B cell (primary cell): ENCODE measurements around the gene TRABD2A. TPM values are rescaled to one million over a fixed set of nuclear protein-coding genes. Genes with fewer than 3 reads are reported as not detected.

Source experiments
- ATAC-seq: fragments of 200-7000 bp; cut with Tn5 transposase; one replicate; pipeline ENCODE4 v1.10.0; 2021; ENCODE audit warnings: low read depth, mild to moderate bottlenecking, moderate number of reproducible peaks, moderate library complexity
- CTCF ChIA-PET: fragments of 350-600 bp; sonication (Branson Sonifier 250); formaldehyde crosslinking; loops from one replicate; lab custom pipeline; 2021; ENCODE audit warnings: antibody characterized with exemption, inconsistent platforms; lab: Charles Lee
- POLR2A ChIA-PET: fragments of 350-600 bp; sonication (Branson Sonifier 250); formaldehyde crosslinking; loops from one replicate; lab custom pipeline; 2021; ENCODE audit warnings: antibody characterized with exemption; lab: Charles Lee
- DNase-seq: peaks from one replicate; pipeline ENCODE4 v3.0.0; 2013
- H2AFZ ChIP-seq: 2 replicates; pipeline ENCODE4 v1.6.1; 2012; ENCODE audit warnings: mild to moderate bottlenecking, low read depth, low read length; ENCODE audit not compliant: insufficient read depth, poor library complexity, severe bottlenecking
- H3K27ac ChIP-seq, 2 donors: 1 replicate in 1 of 2; 2 replicates in 1 of 2; pipeline ENCODE4 v1.5.1; 2012 to 2013; ENCODE audit warnings: low read length in 2 of 2, mild to moderate bottlenecking in 2 of 2, moderate library complexity in 1 of 2
- H3K27me3 ChIP-seq, 4 experiments: fragments of 200-600 bp in 1 of 4; sonication (generic) in 1 of 4; replicated peaks in 1 of 4; 1 replicate in 2 of 4; 2 replicates in 2 of 4; pipeline versions ENCODE4 v1.6.1 to v1.7.0; 2013 to 2016; ENCODE audit warnings: low read length in 3 of 4, mild to moderate bottlenecking in 2 of 4, mixed read lengths in 1 of 4, moderate library complexity in 1 of 4; ENCODE audit not compliant: insufficient read depth in 4 of 4, control insufficient read depth in 3 of 4; ENCODE audit errors: control extremely low read depth in 1 of 4
- H3K36me3 ChIP-seq, 2 experiments: replicated peaks in 1 of 2; 1 replicate in 1 of 2; 2 replicates in 1 of 2; pipeline versions ENCODE4 v1.6.1 to v1.7.1; 2013; ENCODE audit warnings: low read length in 1 of 2; ENCODE audit not compliant: insufficient read depth in 2 of 2, control insufficient read depth in 1 of 2; ENCODE audit errors: control extremely low read depth in 1 of 2, extremely low read depth in 1 of 2
- H3K4me1 ChIP-seq, 2 donors: fragments of 200-600 bp in 1 of 2; sonication (generic) in 1 of 2; 1 replicate in 1 of 2; 2 replicates in 1 of 2; pipeline versions ENCODE4 v1.5.1 to v1.6.1; 2013 to 2017; ENCODE audit warnings: low read length in 2 of 2; ENCODE audit not compliant: control insufficient read depth in 2 of 2, insufficient read depth in 2 of 2
- H3K4me2 ChIP-seq: replicated peaks from 2 replicates; pipeline ENCODE3; 2012; ENCODE audit warnings: mild to moderate bottlenecking, low read depth, low read length; ENCODE audit not compliant: poor library complexity, severe bottlenecking
- H3K4me3 ChIP-seq, 5 experiments: fragments of 200-600 bp in 1 of 5; sonication (generic) in 1 of 5; 1 replicate in 3 of 5; 2 replicates in 2 of 5; pipeline versions ENCODE4 v1.5.1 to v1.7.0; 2011 to 2016; ENCODE audit warnings: low read length in 4 of 5, mild to moderate bottlenecking in 4 of 5, low read depth in 2 of 5, control low read depth in 1 of 5, moderate library complexity in 1 of 5; ENCODE audit not compliant: insufficient read depth in 1 of 5; ENCODE audit errors: control extremely low read depth in 1 of 5, extremely low read depth in 1 of 5
- H3K79me2 ChIP-seq: fragments of 200-600 bp; sonication (generic); one replicate; pipeline ENCODE4 v1.6.0; 2016; ENCODE audit warnings: low read length; ENCODE audit not compliant: control insufficient read depth, insufficient read depth
- H3K9ac ChIP-seq: fragments of 200-600 bp; sonication (generic); 2 replicates; pipeline ENCODE4 v1.6.1; 2017; ENCODE audit warnings: mild to moderate bottlenecking, low read length, moderate library complexity
- H3K9me3 ChIP-seq, 3 donors: one replicate each; pipeline versions ENCODE4 v1.6.1 to v1.7.1; 2013; ENCODE audit warnings: low read length in 2 of 3; ENCODE audit not compliant: control insufficient read depth in 2 of 3, insufficient read depth in 1 of 3; ENCODE audit errors: control extremely low read depth in 1 of 3
- H4K20me1 ChIP-seq: 2 replicates; pipeline ENCODE4 v1.6.0; 2012; ENCODE audit warnings: mild to moderate bottlenecking, low read length; ENCODE audit not compliant: insufficient read depth, control insufficient read depth, poor library complexity, severe bottlenecking
- H3K27ac Mint-ChIP-seq: one replicate; pipeline ENCODE4 v1.8.0; 2021; ENCODE audit warnings: mixed read lengths
- H3K27me3 Mint-ChIP-seq: one replicate; pipeline ENCODE4 v1.8.0; 2021; ENCODE audit warnings: mixed read lengths
- H3K4me1 Mint-ChIP-seq: one replicate; pipeline ENCODE4 v1.8.0; 2021; ENCODE audit warnings: mixed read lengths
- H3K4me3 Mint-ChIP-seq: one replicate; pipeline ENCODE4 v1.8.0; 2021; ENCODE audit warnings: mixed read lengths
- H3K9me3 Mint-ChIP-seq: one replicate; pipeline ENCODE4 v1.8.0; 2022; ENCODE audit warnings: mixed read lengths; ENCODE audit not compliant: insufficient read depth
- EZH2 ChIP-seq: IDR thresholded peaks from 2 replicates; pipeline ENCODE4 v1.6.1; 2012; ENCODE audit warnings: borderline replicate concordance, low read depth, mild to moderate bottlenecking, moderate library complexity, low read length; ENCODE audit not compliant: insufficient read depth, poor library complexity, severe bottlenecking
- WGBS: methylation state at CpG from one replicate; pipeline ENCODE4 v1.1.5; 2013; ENCODE audit warnings: missing lambda C conversion rate; ENCODE audit not compliant: insufficient coverage; 5-methylcytosine and 5-hydroxymethylcytosine counted together
- intact Hi-C: fragments of 100-400 bp; cut with micrococcal nuclease; formaldehyde crosslinking; loops from one replicate; pipeline ENCODE4 v1.10.0; 2022
- polyA plus RNA-seq: library from polyadenylated mRNA; depleted of rRNA; stranded (reverse); fragments of >200 nt; gene quantifications from 2 replicates; pipeline ENCODE4 v1.2.3, GENCODE V29; 2012
- total RNA-seq, 2 donors: library from RNA; stranded (reverse); fragments of 120-200 nt in 1 of 2; gene quantifications; 1 replicate in 1 of 2; 2 replicates in 1 of 2; pipeline versions ENCODE4 v1.2.3 to v1.2.4, GENCODE V29; 2013 to 2022
- TF ChIP-seq, protein P1 (sequence below): fragments of 200-600 bp; IDR thresholded peaks from one replicate; pipeline ENCODE4 v1.8.0; 2022; ENCODE audit warnings: antibody characterized with exemption, mild to moderate bottlenecking

Gene TRABD2A
- total and polyA plus RNA-seq, 2 donors (not counting 1 experiment from before 2014, with no cell fraction given), result 10.1 to 11.3 TPM

DNA sequence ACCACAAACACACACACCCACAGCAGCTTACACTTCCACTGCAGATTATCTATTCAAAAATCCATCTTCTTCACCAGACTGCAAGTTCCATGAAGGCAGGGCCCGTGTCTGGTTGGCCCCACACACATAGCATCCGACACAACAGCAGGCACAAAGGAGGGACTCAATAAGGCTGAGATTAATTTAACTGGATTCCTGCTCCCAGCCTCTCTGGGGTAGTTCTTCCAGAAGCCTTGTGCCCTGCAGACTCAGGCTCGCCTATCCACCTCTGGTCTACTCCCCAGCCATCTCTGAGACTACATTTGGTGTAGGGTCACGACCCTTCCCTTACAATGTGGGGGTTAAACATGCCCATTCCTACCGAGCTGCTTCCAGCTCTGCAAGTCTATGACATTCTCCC, 57.7 kb downstream of the TRABD2A start:
- Histone ChIP-seq H4K20me1 (no peaks in the 10 kb centered on the region), H3K4me2 (no peak overlapping the region), H3K4me1 (no peaks in the 10 kb centered on the region), H3K4me3 (no peak overlapping the region), H3K27me3 (no peaks in the 10 kb centered on the region), H3K36me3 (no peaks in the 10 kb centered on the region), H3K9me3 (no peaks in the 10 kb centered on the region), H3K27ac (no peak overlapping the region), H3K9ac (no peak overlapping the region), H3K79me2 (no peaks in the 10 kb centered on the region), H2AFZ (no peak overlapping the region)
- DNase-seq (no peak), ATAC-seq (no peak)
- 95% methylated on average over 3 of the region's 5 CpGs for WGBS
- H3K27ac Mint-ChIP-seq, result no peak overlapping the region
- H3K27me3 Mint-ChIP-seq, result no peaks in the 10 kb centered on the region
- ChIA-PET CTCF (no interaction called here), POLR2A (no interaction called here)
- H3K4me3 Mint-ChIP-seq, result no peak overlapping the region
- H3K9me3 Mint-ChIP-seq, result no peaks in the 10 kb centered on the region
- intact Hi-C loops, result no loop called here
- no peak for TF ChIP-seq EZH2
- H3K4me1 Mint-ChIP-seq, result peaks cover 3% of the 10 kb centered on the region

DNA sequence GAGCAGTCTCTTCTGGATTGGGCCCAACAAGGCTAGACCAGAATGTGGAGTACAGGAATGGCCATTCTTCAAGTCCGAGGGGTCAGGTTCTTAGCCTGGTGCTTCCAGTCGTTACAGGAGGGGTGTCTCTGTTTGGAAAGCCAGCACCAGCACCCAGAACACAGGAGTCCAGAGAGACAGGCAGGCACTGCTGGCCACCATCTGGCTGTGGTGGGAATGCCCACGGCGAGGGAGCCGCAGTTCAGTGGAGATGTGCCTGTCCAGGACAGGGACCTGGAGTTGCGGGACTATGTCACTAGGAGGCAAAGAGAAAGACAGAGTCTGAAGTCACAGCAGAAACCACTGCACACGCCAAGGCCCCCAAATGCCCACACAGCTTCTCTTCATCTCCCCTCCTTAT, 59.1 kb downstream of the TRABD2A start:
- Mint-ChIP-seq H3K9me3 (no peaks in the 10 kb centered on the region), H3K27ac (no peak overlapping the region), H3K4me3 (no peak overlapping the region), H3K4me1 (peaks cover 15% of the 10 kb centered on the region), H3K27me3 (no peaks in the 10 kb centered on the region)
- no peak for DNase-seq
- Histone ChIP-seq H3K4me3 (no peak overlapping the region), H3K79me2 (no peaks in the 10 kb centered on the region), H3K9me3 (no peaks in the 10 kb centered on the region), H3K4me2 (no peak overlapping the region), H4K20me1 (no peaks in the 10 kb centered on the region), H3K27me3 (no peaks in the 10 kb centered on the region), H3K36me3 (no peaks in the 10 kb centered on the region), H3K4me1 (peaks cover 7 to 14% of the 10 kb centered on the region in 2 donors), H3K27ac (no peak overlapping the region), H3K9ac (no peak overlapping the region), H2AFZ (no peak overlapping the region)
- CTCF ChIA-PET, result no interaction called here
- no peak for ATAC-seq
- TF ChIP-seq, protein P1, sequence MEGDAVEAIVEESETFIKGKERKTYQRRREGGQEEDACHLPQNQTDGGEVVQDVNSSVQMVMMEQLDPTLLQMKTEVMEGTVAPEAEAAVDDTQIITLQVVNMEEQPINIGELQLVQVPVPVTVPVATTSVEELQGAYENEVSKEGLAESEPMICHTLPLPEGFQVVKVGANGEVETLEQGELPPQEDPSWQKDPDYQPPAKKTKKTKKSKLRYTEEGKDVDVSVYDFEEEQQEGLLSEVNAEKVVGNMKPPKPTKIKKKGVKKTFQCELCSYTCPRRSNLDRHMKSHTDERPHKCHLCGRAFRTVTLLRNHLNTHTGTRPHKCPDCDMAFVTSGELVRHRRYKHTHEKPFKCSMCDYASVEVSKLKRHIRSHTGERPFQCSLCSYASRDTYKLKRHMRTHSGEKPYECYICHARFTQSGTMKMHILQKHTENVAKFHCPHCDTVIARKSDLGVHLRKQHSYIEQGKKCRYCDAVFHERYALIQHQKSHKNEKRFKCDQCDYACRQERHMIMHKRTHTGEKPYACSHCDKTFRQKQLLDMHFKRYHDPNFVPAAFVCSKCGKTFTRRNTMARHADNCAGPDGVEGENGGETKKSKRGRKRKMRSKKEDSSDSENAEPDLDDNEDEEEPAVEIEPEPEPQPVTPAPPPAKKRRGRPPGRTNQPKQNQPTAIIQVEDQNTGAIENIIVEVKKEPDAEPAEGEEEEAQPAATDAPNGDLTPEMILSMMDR, result no peak
- no peak for TF ChIP-seq EZH2
- POLR2A ChIA-PET, result no interaction called here
- intact Hi-C loops, result no loop called here
- WGBS, result 96% methylated on average over 5 of the region's 7 CpGs
